Stimulated activated CD8-positive, alpha-beta memory T cell treated with anti-CD3 and anti-CD28 coated beads, Interleukin-12 subunit alpha, Interleukin-12 subunit beta, amount 100 ng/mL, for 24 hours (primary cell): ENCODE results near the gene TMPRSS7.

ENCODE experiments used
- DNase-seq: peaks from one replicate; pipeline ENCODE4 v3.0.0-alpha.2; 2020; ENCODE audit errors: extremely low read depth

The TMPRSS7 gene

DNA sequence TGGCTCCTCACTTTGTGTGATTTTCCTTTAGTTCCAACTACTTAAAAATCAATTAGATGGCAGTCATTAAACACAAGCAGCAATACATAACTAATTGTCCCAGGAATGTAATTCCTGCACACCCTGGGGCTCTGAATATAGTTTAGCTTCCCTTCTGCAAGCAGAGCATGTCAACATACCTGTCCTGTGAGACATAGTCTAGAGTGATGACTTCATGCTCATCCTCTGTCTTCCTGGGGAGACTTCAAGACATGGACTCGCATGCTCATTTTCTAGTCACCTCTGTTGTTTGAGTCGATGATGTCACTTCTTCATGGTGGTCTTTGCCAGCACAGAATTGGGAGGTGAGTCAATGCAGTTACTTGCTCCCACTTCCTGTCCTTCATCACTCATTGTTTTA is 67.4 kb downstream of the TMPRSS7 start:
- DNase-seq = no peak

- no peak for DNase-seq
Measured at GRCh38 chr3:112104774-112105173, 70.2 kb downstream of the TMPRSS7 start.

GRCh38 chr3:112109322-112109721 is 74.8 kb downstream of the TMPRSS7 start:
- no peak for DNase-seq

DNA sequence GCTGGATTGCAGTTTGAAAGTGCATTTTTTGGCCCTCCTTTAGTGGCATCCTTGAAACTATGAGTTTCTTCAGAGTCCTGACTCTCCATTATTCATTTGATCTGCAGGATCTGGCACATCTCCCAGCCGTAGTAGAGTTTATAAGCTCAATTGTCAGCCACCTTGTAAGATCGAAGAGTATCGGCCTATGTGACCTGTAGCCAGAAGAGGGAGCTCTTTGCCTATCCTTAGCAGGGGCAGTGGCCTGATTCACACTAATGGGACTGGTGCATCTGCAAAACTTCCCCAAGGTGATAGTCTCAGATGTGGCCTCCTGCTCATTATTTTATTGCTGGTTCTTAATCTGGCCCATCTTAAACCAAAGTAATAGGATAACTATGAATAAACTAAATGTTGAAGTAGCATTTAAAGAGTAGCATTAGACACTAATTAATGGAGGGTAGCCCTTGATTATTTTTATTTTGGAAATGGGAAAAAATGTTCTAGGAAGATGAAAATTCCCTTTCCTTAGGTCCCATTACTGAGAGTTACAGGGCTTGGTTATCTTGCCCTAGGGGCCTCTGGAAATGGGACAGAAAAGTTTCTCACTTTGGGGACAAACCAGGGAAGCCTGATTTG is 77.4 kb downstream of the TMPRSS7 start:
- peak; percentile 11 for DNase-seq

DNA sequence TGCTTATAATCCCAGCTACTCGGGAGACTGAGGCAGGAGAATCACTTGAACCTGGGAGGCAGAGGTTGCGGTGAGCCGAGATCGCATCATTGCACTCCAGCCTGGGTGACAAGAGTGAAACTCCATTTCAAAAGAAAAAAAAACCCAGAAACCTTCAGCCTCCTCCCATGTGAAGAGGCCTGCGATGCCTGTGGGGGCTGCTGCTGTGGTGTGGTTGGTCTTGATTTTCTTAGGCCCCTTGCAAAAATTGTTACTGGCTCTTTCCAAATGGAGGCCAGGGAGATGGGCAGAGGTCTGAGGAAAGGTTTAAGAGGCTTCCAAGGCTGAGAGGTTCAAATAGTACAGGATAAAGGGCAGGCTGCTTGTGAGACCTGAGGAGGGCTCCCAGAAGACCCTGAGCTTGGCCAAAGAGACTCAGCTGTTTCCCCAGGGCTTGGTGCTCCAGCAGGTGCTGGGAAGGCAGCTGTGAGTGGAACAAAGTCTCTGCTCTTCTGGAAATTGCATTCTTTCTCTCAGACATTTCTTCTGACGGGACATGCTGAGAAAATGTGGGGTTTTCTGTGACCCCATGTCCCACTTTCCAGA is 80.1 kb downstream of the TMPRSS7 start:
- no peak for DNase-seq

DNA sequence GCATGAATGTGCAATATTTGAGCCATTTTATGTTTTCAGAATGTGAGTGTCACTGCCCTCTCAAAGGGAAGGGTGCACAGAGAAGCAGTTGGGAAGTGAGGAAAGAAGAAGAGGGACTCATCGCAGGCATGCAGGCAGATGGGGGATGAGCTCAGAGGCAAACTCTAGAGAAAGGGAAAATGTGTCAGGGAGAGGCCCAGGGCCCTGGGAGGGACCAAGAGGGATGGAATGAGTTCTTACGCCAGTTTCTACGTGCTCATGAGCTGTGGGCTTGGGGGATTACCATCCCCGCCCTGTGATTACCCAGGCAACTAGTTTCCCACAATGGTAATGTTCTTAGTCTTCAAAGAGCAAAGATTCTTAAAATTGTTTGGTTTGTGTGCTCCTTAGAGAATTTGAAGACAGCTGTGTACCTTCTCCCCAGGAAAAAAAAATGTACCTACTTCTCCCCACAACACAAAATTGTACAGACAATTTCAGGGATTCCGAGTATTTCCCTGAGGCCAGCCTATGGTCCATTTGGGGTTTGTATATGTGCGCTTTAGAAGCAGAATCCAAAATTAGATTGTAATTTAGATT is 80.7 kb downstream of the TMPRSS7 start:
- DNase-seq = no peak

- DNase-seq = no peak
Measured at GRCh38 chr3:112115806-112116383, 81.4 kb downstream of the TMPRSS7 start.

DNA sequence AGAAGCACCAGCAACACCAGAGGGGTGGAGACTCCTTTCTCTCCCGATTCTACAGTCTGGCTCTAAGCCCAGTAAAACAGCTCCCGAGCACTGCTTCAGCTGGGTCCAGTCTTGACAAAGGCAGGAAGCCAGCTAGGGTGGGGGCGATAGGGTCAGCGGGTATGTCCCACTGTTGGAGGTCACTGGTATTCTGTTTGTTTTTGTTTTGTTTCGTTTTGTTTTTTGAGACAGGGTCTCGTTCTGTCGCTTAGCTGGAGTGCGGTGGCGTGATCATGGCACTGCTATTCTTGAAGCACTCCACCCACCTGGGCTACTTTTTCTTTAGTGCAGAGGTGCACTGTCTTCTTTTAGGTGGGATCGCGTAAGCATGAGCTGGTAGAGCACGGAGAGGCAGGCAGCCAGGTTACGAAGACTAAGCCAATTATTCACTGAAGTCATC is 82.2 kb downstream of the TMPRSS7 start:
- DNase-seq = no peak

- no peak for DNase-seq
Measured at GRCh38 chr3:112117415-112117814, 82.9 kb downstream of the TMPRSS7 start.

DNA sequence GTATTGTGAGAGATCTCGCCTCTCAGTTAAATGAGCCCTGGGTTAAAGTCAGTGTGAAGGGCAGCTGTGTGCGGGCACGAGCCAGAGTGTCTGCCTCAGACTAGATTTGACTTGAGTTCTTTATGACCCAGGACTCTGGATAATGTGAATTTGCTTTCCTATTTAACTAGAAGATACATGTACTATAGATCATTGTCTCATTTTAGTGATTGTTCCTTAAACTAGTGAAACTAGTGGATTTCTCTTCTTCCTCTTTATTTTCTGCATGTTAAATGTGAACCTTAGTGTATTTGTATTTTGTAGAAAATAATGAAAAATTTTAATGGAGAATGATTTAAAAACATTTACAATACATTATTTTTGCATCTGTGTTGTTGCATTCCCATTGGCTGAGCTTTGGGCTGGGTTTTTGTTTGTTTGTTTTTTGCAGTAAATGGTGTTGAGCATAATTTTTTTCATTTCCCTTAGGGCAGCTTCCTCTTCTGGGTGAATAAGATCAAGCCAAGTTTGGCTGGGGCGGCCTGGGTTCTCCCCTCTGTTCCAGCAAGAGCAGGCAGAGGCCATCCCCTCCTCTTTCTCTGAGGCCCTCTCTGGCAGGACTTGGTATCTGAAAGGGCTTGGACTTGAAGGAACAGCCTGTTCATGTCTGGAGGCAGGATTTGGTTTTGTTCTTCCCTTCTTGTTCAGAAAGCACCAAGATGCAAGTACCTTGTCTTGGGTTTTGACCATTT is 83.5 kb downstream of the TMPRSS7 start:
- DNase-seq = no peak

DNA sequence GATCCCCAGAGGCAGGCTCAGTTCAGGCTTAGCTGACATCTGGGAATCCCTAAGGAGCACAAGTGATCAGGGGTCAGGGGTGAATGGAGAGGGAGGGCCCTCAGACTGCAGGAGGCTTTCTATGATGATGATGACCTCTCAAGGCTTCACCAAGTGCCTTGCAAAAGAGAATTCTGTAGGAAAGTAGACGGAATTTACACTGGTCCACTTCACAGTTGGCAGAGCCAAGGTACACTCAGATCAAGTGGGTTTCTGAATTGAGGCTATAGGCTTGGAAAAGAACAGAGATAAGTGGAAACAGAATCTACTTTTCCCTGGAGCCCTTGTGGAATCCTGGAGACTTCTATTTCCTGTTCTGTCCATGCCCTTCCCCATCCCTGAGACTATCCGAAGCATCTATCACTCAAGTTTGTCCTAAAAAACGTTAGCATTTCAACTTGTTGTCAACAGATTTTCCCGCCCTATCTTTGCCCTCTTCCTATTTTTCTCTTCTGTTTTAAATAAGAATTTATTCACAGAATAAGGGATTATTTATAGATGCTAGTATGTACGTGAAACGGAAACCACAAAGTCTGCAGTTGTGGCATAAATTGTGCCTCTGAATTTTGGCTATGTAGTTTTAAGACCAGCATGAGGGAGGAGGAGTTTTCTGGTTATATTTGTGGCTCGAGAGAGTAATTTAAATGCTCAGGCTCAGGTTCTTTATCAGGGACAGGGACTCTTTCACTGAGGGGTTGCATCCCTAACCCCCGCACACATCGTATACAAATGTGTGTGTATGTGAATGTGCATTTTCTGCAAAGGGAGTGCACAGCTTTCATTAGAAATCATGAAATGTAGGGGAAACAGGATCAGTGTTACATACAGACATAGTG is 85.7 kb downstream of the TMPRSS7 start:
- DNase-seq = no peak

DNA sequence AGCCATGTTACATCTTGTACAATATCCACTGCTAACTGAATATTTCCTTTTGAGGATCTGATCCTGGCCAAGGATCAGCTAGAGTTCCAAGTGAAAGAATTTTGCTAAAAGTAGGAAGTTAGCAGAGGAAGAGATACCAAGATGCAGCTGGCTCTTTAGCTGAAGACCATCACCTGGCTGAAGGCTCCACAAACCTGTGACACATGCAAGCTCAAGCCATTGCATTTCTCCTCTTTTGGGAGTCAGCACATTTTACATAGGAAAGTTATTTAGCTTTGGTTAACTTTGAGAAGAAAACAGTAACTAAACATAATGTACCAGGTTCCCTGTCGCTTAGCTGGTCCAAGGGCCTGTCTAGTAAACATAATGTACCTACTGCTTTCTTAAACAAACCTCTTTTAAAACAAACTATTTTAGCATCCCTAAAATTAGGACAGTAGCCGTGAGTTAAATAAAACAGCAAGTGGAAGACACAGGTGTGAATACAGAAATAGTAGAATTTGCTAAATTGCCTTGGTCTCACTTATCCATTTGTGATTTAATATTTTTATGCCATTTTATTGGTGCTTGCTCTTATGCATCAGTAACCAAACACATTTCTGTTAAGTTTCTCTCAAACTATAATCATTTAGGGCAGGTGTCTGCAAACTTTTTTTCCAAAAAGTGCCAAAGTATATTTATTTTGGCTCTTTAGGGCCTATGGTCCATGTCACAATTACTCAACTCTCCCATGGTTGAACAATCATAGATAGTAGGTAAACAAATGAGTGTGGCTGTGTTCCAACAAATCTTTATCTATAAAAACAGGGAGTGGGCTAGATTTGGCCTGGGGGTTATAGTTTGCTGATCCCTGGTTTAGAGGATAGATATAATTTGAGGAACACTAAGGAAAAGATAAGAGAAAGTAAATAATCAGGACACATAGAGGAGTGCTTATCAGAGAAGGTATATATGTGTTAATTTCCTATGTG is 87.3 kb downstream of the TMPRSS7 start:
- DNase-seq = no peak

GRCh38 chr3:112122870-112123269 is 88.3 kb downstream of the TMPRSS7 start:
- no peak for DNase-seq

GRCh38 chr3:112123548-112123947 is 89.0 kb downstream of the TMPRSS7 start:
- DNase-seq = no peak

GRCh38 chr3:112124907-112125607 is 90.5 kb downstream of the TMPRSS7 start:
- DNase-seq = no peak

DNA sequence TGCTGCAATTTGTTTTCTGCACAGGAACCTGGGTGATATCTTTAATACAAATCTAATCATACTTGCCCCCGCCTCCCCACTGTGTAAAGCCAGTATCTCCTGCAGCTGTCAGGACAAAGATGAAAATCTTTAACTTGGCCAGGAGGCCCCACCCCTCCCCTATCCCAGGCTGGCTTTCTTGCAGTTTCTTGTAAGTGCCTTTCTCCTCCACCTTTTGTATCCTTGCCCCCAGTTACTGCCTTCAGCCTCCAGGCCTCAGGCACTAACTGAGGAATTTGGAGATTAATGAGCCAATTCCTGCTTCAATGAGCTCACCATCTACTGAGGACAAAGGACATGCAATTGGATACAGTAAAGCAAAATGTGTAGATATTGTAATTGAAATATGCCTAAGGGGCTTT is 92.0 kb downstream of the TMPRSS7 start:
- no peak for DNase-seq

GRCh38 chr3:112127522-112128494 is 93.3 kb downstream of the TMPRSS7 start:
- no peak for DNase-seq
